CD4-positive, alpha-beta T cell treated with Interleukin-17A for 4 hours (primary cell): Measurements from ENCODE around the gene DLGAP4.

Experiments
- DNase-seq: peaks from one replicate; pipeline ENCODE4 v3.0.0-alpha.2; 2020; ENCODE audit warnings: mixed read lengths

Gene DLGAP4

DNA sequence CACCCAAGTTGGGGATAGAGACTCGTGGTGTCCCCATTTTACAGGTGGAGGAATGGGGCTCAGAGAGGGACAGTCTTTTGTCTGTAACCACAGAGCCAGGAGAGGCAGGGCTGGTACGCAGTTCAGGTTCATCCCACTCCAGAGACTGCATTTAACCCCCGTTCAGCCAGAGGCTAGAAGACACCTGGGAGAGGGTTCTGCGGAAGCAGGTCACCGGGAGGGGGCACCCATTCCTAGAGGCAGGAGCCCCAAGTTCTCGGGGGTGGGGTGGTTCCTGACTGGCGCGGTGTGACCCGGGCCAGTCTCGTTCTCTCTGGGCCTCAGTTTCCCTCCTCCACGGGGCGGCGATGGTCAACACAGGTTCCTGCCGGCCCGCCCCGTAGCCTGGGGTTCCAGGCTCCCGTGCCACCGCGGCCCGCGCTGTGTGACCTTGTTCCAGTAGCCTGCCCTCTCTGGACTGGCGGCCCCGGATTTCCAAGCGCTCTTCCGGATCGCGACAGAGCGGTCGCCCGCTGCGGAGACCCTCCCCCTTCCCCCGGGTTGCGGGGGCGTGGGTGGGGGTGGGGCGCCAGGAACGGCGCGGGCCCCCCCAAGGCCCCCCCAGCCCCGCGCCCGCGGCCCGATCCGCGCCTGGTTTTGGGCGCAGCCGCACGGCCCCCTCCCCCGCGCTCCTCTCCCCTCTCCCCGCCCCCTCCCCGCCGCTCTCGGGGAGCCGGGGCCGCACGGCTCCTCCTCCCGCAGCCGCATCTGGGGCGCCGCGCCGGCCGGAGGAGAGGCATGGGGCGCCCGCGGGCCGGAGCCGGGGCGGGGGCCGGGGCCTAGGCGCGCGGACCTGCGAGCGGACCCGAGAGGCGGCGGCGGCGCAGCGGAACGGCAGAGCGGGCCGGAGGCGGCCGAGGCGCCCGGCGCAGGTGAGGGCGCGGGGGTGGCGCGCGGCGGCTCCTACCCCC is at the start of gene DLGAP4:
TSS of gene DLGAP4 (plus strand) at position 738 of the 950 bp plus-strand sequence. CDS start 125,379 bp downstream, outside the sequence.
- DNase-seq, result peak; percentile 6

GRCh38 chr20:36259177-36260061 is 46.7 kb upstream of the DLGAP4 start:
- DNase-seq, result no peak

- no peak for DNase-seq
Observed at GRCh38 chr20:36260316-36260715, 45.8 kb upstream of the DLGAP4 start.

- DNase-seq, result no peak
Observed at GRCh38 chr20:36261389-36262105, 44.6 kb upstream of the DLGAP4 start.

DNA sequence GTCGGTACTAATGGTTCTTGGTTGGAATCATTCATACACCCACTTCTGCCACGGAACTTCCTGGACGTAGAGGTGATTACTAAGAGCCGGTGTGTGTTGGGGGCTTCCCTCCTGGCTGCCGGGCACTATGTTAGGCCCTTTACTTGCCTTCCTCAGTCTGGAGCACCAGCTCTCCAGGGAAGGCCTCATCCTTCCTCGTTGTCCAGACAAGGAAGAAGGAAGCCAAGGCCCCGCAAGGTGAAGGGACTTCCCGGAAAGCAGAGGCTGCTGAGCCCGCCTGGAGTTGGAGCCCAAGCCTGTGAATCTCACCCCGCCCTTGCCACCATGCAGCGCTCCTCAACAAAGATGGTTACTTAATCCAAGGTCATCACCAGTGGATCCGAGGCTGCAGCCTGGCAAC is 43.7 kb upstream of the DLGAP4 start:
- DNase-seq, result no peak

DNA sequence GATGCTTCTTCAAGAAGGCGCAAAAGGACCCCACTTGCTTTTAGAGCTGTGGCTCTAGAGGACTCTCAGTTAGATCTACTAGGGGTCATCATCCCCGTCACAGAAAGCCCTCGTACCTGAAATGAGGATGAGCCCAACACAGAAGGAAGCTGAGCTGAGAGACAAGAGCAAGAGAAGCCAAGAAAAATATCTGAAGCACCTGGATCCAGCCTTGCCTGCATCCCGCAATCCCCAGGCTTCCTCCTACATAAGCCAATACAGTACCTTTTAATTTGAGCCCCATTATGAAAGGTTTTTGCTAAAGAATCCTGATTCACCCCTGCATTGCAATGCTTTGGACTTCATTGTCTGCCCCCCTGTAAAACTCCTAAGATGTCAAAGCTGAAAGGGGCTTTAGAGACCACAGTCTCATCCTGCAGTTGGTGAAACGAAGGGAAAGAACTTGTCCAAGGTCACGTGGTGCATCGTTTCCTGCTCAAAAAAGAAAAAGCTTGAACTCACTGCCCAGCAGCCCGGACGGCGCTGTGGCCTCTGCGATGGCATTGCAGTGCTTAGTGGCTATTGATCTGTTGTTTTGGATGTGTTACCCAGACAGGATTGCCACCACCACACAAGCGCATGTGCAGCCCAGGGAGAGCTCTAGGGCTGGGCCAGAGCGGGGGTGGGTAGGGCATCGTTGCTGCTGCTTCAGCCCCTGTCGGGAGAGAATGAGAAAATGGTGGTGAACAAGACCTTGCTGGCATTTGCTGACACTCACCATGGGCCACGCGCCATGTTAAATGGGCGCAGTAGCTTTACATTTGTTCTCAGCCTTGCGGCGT is 41.5 kb upstream of the DLGAP4 start:
- DNase-seq, result no peak

DNA sequence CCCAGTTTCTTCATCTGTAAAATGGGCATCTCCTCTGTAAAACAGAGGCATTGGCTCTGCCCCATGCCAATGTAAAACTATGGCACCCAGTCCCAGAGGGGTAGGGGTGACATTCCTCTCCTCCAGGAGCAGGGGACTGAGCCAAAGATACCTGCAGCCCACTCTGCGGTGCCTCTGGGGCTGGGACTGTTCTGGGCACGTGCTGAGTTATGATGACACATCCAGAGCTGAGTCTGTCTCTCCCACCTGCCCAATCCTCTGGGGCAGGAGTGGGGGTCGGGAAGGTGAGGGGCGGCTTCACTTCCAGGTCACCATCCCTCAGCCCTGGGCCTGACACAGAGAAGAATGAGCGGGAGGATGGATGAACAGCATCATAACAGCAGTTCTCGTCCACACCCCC is 40.0 kb upstream of the DLGAP4 start:
- DNase-seq, result no peak

DNA sequence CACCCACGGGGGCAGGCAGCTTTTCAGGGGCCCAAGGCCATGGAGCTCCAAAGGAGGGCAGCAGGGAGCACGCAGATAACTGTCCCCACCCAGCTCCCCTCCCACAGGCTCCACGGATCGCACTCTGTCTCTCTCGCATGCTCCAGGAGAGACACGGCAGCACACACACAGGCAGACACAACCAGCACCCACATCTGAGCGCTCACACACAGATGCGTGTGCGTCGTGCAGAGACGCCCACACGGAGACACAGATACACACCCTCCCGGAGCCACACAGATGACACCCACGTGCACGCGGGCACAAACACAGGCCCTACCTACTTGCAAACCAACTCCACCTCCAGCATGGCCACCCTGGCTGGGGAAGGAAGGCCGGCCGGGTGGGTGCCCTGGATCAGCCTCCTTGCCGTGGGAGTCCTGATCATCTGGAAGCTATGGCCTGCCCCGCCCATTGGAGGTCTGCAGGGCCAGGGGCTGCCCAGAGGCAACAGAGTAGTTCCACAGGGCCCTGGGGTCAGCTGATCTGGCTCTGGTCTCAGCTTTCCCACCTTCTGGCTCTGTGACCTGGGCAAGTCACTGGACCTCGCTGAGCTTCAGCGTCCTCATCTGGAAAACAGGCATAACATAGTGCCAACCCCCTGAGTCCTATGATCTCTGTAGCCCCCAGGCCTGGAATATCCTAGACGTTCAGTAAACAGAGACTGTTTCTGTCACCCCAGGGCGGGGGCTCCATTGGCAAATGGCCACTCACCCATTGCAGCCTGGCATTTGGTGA is 38.3 kb upstream of the DLGAP4 start:
- no peak for DNase-seq

DNA sequence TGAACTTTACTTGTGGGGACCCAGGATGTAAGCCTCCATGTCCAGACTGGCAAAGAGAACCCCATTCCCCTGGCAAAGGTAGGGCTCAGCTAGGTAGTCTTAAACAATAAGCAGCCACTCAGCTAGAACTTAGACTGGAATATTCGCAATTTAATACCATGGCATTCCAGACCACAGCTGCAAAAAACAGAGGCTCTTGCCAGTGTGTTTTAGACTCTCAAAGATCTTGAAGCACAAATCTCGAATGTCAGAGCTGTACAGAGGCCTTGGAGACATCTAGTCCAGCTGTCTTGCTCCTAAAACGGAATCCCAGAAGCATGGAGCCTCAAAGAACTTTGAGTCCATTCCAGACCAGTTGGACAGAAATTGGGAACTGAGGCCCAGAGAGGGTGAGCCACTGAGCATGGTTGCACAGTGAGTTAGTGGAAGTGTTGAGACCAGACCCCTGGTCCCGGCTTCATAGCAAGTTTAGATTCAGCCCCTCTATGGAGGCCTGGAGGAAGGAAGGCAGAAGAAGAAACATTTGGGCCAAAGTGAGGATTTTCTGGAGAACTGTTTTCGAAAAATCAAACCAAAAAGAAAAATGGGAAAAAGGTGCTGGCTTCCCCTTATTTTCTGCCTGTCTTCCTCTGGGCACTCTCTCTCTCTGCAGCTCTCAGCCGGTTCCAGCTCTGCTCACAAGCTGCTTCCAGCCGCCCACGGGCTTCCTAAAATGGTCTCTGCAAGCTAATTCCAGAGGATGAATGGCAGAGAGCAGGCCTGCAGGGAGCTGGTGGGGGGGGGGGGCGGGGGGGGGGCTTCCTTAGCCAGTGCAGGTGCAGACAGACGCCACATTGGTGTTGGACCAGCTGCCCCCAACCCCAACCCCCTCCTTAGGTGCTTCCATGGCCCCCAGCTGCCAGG is 37.4 kb upstream of the DLGAP4 start:
- no peak for DNase-seq

GRCh38 chr20:36269507-36269906 is 36.6 kb upstream of the DLGAP4 start:
- no peak for DNase-seq

GRCh38 chr20:36270744-36271638 is 35.1 kb upstream of the DLGAP4 start:
- no peak for DNase-seq

DNA sequence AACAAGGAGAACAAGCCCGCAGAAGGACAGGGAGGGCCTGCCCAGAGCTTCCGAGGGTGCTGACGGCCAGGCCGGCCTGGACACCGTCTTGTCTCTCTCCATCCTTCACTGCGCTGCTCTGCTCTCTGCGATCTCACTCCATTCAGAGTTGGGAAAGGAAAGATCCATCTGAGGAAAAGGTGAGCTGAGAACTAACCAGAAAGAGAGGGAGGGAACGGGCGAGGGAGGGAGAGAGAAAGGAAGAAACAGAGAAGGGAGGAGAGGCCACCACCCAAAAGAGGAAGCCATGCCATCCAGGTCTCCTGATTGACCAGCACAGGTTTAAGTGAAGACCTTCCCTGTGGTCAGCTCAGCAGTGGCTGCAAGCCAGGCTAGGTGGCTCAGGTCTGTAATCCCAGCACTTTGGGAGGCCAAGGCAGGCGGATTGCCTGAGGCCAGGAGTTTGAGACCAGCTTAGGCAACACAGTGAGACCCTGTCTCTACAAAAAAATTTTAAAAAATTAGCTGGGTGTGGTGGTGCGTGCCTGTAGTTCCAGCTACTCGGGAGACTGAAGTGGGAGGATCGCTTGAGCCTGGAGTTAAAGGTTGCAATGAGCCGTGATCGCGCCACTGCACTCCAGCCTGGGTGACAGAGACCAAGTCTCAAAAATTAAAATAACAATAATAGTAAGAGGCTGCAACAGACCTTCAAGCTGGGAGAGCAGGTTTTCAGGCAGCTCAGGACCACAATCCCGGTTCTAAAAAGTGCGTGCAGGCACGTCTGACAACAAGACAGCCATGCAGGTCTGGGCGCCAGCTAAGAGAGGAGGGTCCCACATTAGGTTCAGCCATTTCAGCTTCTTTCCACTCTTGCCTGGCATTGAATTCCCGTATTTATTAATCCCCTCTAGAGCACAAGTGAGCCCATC is 34.2 kb upstream of the DLGAP4 start:
- no peak for DNase-seq

- DNase-seq, result no peak
Observed at GRCh38 chr20:36272547-36273220, 33.5 kb upstream of the DLGAP4 start.

DNA sequence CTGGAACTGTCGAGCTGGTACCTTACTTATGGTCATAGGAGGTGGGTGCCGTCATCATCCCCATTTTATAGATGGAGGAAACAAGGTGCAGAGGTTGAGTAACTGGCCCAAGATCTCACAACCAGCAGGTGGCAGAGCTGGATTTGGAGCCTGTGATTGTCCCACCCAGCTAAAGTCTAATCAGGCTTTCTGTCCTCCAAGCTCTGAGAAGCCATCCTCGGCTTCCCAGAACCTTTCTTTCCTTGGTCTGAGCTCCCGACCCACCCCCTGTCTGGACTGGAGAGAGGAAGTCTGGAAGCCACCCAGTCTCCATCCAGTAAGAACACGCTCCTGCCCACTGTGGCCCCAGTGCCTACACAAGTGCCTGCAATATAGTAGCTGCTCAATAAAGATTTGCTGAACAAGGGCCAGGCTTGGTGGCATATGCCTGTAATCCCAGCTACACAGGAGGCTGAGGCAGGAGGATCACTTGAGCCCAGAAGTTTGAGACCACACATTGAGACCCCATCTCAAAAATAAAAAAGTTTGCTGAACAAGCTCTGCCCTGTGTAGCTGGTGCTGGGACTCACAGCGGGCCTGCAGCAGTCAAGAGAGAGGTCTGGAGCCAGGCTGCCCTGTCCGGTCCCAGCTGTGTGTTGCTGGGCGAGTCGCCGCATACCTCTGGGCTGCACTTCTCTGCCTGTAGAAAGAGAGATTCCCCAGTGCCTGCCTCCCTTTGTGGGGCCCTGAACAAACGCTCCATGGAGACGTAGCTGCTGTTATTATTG is 32.5 kb upstream of the DLGAP4 start:
- DNase-seq, result peak; percentile 9

DNA sequence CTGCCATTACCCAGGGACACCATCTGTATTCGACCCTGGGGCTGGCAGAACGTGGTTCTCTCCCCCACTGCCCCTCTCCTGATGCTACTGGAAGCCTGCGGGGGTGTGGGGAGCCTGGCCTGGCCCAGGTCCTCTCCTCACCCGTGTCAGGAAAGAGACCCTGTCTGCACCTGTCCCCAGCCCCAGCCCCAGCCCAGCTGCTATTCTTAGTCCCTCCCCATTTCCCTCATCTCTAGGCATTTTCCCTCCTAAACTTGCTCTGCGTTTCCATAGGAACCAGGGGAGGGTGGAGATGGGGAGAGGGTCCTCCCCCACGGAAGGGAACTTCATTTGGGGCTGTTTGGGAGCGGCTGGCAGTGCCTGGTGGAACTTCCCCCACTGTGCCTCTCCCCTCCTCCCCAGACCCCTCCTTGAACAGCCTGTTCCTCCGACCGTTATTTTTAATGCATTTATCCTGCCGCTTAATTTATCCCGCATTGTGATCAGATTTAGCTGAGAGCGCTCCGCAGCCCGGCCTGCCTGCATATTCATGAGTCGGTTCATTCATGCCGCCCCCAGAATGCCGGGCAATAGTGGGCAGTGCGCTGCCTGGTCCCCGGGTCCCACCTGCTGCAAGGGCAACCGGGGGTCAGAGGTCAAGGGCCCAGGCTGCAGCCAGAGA is 31.8 kb upstream of the DLGAP4 start:
- DNase-seq, result no peak

GRCh38 chr20:36275011-36275410 is 31.1 kb upstream of the DLGAP4 start:
- no peak for DNase-seq
